A673 (cell line): ENCODE data around the gene ATMIN. TPM values are rescaled to one million over a fixed set of nuclear protein-coding genes. Genes with fewer than 3 reads are reported as not detected.
A peak's percentile ranks its signal among the peaks of the same experiment; 100 is the strongest.

Experiments used
- Bru-seq: library from RNA; stranded (reverse); fragments of 400-500 nt; gene quantifications from one replicate; lab custom pipeline; 2021; lab: Mats Ljungman, UMichigan
- BruChase-seq, 2 experiments: library from RNA; stranded (reverse); fragments of 400-500 nt; gene quantifications; one replicate each; lab custom pipeline; 2021; lab: Mats Ljungman, UMichigan
- BruUV-seq: library from RNA; stranded (reverse); fragments of 400-500 nt; replicated peaks from 2 replicates; lab custom pipeline; 2021; lab: Mats Ljungman, UMichigan
- CTCF ChIA-PET: fragments of 300-600 bp; sonication (Branson Sonifier 250); formaldehyde crosslinking; loops from one replicate; lab custom pipeline; 2022; ENCODE audit warnings: antibody characterized with exemption; lab: Charles Lee
- POLR2A ChIA-PET: fragments of 300-600 bp; sonication (Branson Sonifier 250); formaldehyde crosslinking; loops from one replicate; lab custom pipeline; 2022; ENCODE audit warnings: antibody characterized with exemption; ENCODE audit not compliant: low non-redundant PET; lab: Charles Lee
- DNase-seq: peaks from one replicate; pipeline ENCODE4 v3.0.0-alpha.2; 2015; ENCODE audit warnings: low spot score
- H3K27ac ChIP-seq: fragments of 200-600 bp; sonication (generic); 2 replicates; pipeline ENCODE4 v1.5.1; 2016; ENCODE audit warnings: mixed run types, low read depth, mild to moderate bottlenecking, mixed read lengths, antibody characterized with exemption, low read length; ENCODE audit not compliant: poor library complexity, severe bottlenecking
- H3K27me3 ChIP-seq: fragments of 200-600 bp; sonication (generic); replicated peaks from 2 replicates; pipeline ENCODE4 v1.6.1; 2017; ENCODE audit warnings: mixed run types, low read depth, mild to moderate bottlenecking, mixed read lengths, antibody characterized with exemption, low read length; ENCODE audit not compliant: insufficient read depth, poor library complexity
- H3K36me3 ChIP-seq: fragments of 200-600 bp; sonication (generic); 2 replicates; pipeline ENCODE4 v1.6.1; 2016; ENCODE audit warnings: mixed run types, mild to moderate bottlenecking, mixed read lengths, antibody characterized with exemption, low read length; ENCODE audit not compliant: insufficient read depth, poor library complexity, severe bottlenecking
- H3K4me1 ChIP-seq: fragments of 200-600 bp; sonication (generic); 2 replicates; pipeline ENCODE4 v1.6.1; 2017; ENCODE audit warnings: mixed run types, mild to moderate bottlenecking, mixed read lengths, antibody characterized with exemption, low read length; ENCODE audit not compliant: insufficient read depth, poor library complexity, severe bottlenecking
- H3K4me3 ChIP-seq: fragments of 200-600 bp; sonication (generic); 2 replicates; pipeline ENCODE4 v1.5.1; 2016; ENCODE audit warnings: low read depth, mixed run types, mild to moderate bottlenecking, mixed read lengths, low read length; ENCODE audit not compliant: poor library complexity, severe bottlenecking
- H3K9me3 ChIP-seq: fragments of 200-600 bp; sonication (generic); 2 replicates; pipeline ENCODE4 v1.6.1; 2016; ENCODE audit warnings: mixed run types, low read depth, mild to moderate bottlenecking, mixed read lengths, antibody characterized with exemption, low read length; ENCODE audit not compliant: poor library complexity, severe bottlenecking
- CTCF ChIP-seq: fragments of 300-800, 200-600 bp; sonication (generic); conservative IDR thresholded peaks from 2 replicates; pipeline ENCODE4 v1.5.1; 2017; ENCODE audit warnings: low read depth, mild to moderate bottlenecking, antibody characterized with exemption, low read length, moderate library complexity, mixed read lengths
- EZH2 ChIP-seq: fragments of 200-600 bp; sonication (generic); IDR thresholded peaks from 2 replicates; pipeline ENCODE4 v1.6.1; 2017; ENCODE audit warnings: borderline replicate concordance, low read depth, mild to moderate bottlenecking, mixed read lengths, antibody characterized with exemption, low read length; ENCODE audit not compliant: poor library complexity, severe bottlenecking
- intact Hi-C: fragments of 100-400 bp; cut with micrococcal nuclease; formaldehyde crosslinking; loops from one replicate; pipeline ENCODE4 v1.10.0; 2022; ENCODE audit not compliant: unreplicated experiment
- long read RNA-seq: library from polyadenylated mRNA; stranded (forward); transcript quantifications from one replicate; pipeline ENCODE4 v2.0.0, GENCODE V29; 2022
- total RNA-seq: library from RNA; stranded (reverse); gene quantifications from 2 replicates; pipeline ENCODE4 v1.2.3, GENCODE V29; 2021

The ATMIN gene
- total RNA-seq = 43.5 and 44.6 TPM in 2 replicates
- percentile 88 among the genes with signal in this experiment for Bru-seq, nascent RNA
- BruChase-seq, experiment 1, labeled RNA remaining after a 2-hour chase = percentile 95 among the genes with signal in this experiment
- BruChase-seq, experiment 2, labeled RNA remaining after a 6-hour chase = percentile 96 among the genes with signal in this experiment
- long read RNA-seq, full-length matches to known transcripts = 107 of 123 reads
- long read RNA-seq, partial matches to known transcripts = 0 of 123 reads
- long read RNA-seq, other reads (novel, unspliced or antisense) = 16 of 123 reads

GRCh38 chr16:81035398-81035974, at the start of gene ATMIN:
Gene ATMIN (plus strand): TSS chr16:81035842. CDS start chr16:81035871, 29 bp downstream.
- Histone ChIP-seq H3K36me3 (no peaks in the 10 kb centered on the region), H3K27ac (peak within 1 kb of the TSS; percentile 38), H3K9me3 (no peaks in the 10 kb centered on the region), H3K4me1 (no peaks in the 10 kb centered on the region), H3K4me3 (peak within 1 kb of the TSS; percentile 79), H3K27me3 (no peaks in the 10 kb centered on the region)
- intact Hi-C loops = loop anchor here (10.0 kb wide), 2 partner anchors 179 to 699 kb away; no protein-coding TSS in a partner anchor
- no TSS peak for BruUV-seq
- peak; percentile 93 for DNase-seq
- TF ChIP-seq CTCF (peak; percentile 88), EZH2 (no peak)
- POLR2A ChIA-PET = interaction anchor here (0.6 kb wide), 2 partner anchors 121 to 784 kb away, joined by 3 read pairs; no protein-coding TSS in a partner anchor
- CTCF ChIA-PET = interaction anchor here (0.6 to 1.4 kb wide), 10 partner anchors 13 to 617 kb away, joined by 3 to 10 read pairs (median 3); partner anchors contain the start of genes C16orf46, CENPN and CMC2

GRCh38 chr16:80986557-80986956, 49.1 kb upstream of the ATMIN start:
- POLR2A ChIA-PET = no interaction called here

GRCh38 chr16:80988756-80989155, 46.9 kb upstream of the ATMIN start:
- POLR2A ChIA-PET = no interaction called here
- Histone ChIP-seq H3K9me3 (no peaks in the 10 kb centered on the region), H3K4me3 (no peak overlapping the region), H3K4me1 (peaks cover 15% of the 10 kb centered on the region), H3K27ac (no peak overlapping the region), H3K36me3 (no peaks in the 10 kb centered on the region), H3K27me3 (no peaks in the 10 kb centered on the region)
- BruUV-seq = no TSS peak
- intact Hi-C loops = no loop called here
- CTCF ChIA-PET = no interaction called here
- TF ChIP-seq EZH2 (no peak), CTCF (no peak)
- no peak for DNase-seq

More at GRCh38 chr16:80986557-80986956, 49.1 kb upstream of the ATMIN start:
- intact Hi-C loops = no loop called here
- Histone ChIP-seq H3K27ac (no peak overlapping the region), H3K27me3 (no peaks in the 10 kb centered on the region), H3K4me1 (peaks cover 5% of the 10 kb centered on the region), H3K4me3 (no peak overlapping the region), H3K36me3 (no peaks in the 10 kb centered on the region), H3K9me3 (no peaks in the 10 kb centered on the region)
- DNase-seq = no peak
- TF ChIP-seq CTCF = no peak
- TF ChIP-seq EZH2 = no peak
- CTCF ChIA-PET = interaction anchor here (0.8 kb wide), 1 partner anchor 12 kb away, joined by 6 read pairs; no protein-coding TSS in a partner anchor
- no TSS peak for BruUV-seq
